Naive B cell (primary cell): ENCODE results near the gene ATG9B. TPM values are rescaled to one million over a fixed set of nuclear protein-coding genes. Genes with fewer than 3 reads are reported as not detected.

Experiments used
- ATAC-seq, 2 donors: fragments of 150-1000 bp; cut with Tn5 transposase; 2 replicates each; pipeline ENCODE4 v1.10.0; 2021; ENCODE audit warnings: low read depth in 2 of 2, mild to moderate bottlenecking in 2 of 2, moderate library complexity in 2 of 2
- DNase-seq: peaks from one replicate; pipeline ENCODE4 v3.0.0; 2022
- H3K27ac Mint-ChIP-seq, 6 donors: one replicate each; pipeline ENCODE4 v1.8.0; 2020 to 2022; ENCODE audit warnings: mild to moderate bottlenecking in 6 of 6, mixed read lengths in 6 of 6, moderate library complexity in 5 of 6, inconsistent platforms in 2 of 6
- H3K27me3 Mint-ChIP-seq, 3 donors: one replicate each; pipeline ENCODE4 v1.8.0; 2021 to 2022; ENCODE audit warnings: mixed read lengths in 3 of 3, mild to moderate bottlenecking in 1 of 3
- H3K36me3 Mint-ChIP-seq, 2 donors: one replicate each; pipeline ENCODE4 v1.8.0; 2020 to 2022; ENCODE audit warnings: mixed read lengths in 2 of 2, inconsistent platforms in 1 of 2, mild to moderate bottlenecking in 1 of 2
- H3K4me1 Mint-ChIP-seq, 3 donors: one replicate each; pipeline ENCODE4 v1.8.0; 2020 to 2022; ENCODE audit warnings: mixed read lengths in 3 of 3, inconsistent platforms in 1 of 3, mild to moderate bottlenecking in 1 of 3, moderate library complexity in 1 of 3
- H3K4me3 Mint-ChIP-seq, 8 donors: one replicate each; pipeline ENCODE4 v1.8.0; 2020 to 2022; ENCODE audit warnings: mild to moderate bottlenecking in 8 of 8, mixed read lengths in 8 of 8, moderate library complexity in 8 of 8, inconsistent platforms in 2 of 8
- H3K9me3 Mint-ChIP-seq, 7 donors: one replicate each; pipeline ENCODE4 v1.8.0; 2020 to 2022; ENCODE audit warnings: mixed read lengths in 7 of 7, mild to moderate bottlenecking in 5 of 7, inconsistent platforms in 2 of 7, moderate library complexity in 1 of 7
- polyA plus RNA-seq, 6 donors: library from polyadenylated mRNA; unstranded; fragments of 300-500 nt; fragmentation: Illumina TruSeq; gene quantifications; one replicate each; pipeline ENCODE4 v1.2.3, GENCODE V29; 2021; ENCODE audit warnings: low read depth in 6 of 6

Gene ATG9B
- polyA plus RNA-seq, 6 donors from 2014 or later = 7.6 to 14.3 (median 9.6) TPM

DNA sequence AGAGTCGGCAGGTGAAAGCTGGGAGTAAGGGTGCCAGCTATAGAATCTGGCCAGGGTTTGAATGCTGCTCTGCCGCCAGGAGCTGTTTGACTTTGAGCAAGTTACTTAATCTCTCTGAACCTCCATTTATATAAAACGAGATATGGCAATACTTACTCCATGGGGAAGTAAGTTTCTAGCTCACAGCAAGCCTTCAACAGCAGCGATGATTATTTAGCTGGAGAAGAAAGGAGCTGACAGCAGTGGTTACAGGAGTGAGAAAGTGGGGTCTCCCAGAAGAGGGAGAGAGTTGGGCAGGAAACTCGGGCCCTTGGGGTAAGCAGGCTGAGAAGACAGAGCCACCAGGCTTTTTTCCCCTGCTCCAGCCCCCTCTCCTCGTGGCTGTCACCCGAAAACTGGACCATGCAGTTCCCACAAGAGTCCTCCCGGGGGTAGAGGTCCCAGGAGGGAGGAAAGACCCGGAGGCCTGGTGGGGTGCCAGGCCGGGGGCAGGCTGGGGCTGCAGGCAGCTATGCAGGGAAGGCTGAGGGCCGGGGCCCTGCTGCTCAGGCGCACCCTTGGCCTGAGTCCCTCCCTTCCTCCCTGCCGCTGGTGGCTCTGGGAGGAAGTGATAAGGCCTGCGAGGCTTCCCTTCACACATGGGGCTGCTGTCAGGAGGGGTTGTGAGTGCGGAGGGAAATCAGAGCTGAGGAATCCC lies 30.0 kb downstream of the ATG9B start:
- H3K9me3 Mint-ChIP-seq = peaks cover 5 to 20% (median 15%) of the 10 kb centered on the region in 7 donors
- H3K4me3 Mint-ChIP-seq = no peak overlapping the region
- H3K27me3 Mint-ChIP-seq = peaks cover 29 to 58% (median 57%) of the 10 kb centered on the region in 3 donors
- no peak overlapping the region for H3K27ac Mint-ChIP-seq
- no peak for DNase-seq
- peak; percentile 58 to 59 for ATAC-seq
- peaks cover under 1 to 4% (median 3%) of the 10 kb centered on the region in 3 donors for H3K4me1 Mint-ChIP-seq
- peaks cover 12 to 25% of the 10 kb centered on the region in 2 donors for H3K36me3 Mint-ChIP-seq

DNA sequence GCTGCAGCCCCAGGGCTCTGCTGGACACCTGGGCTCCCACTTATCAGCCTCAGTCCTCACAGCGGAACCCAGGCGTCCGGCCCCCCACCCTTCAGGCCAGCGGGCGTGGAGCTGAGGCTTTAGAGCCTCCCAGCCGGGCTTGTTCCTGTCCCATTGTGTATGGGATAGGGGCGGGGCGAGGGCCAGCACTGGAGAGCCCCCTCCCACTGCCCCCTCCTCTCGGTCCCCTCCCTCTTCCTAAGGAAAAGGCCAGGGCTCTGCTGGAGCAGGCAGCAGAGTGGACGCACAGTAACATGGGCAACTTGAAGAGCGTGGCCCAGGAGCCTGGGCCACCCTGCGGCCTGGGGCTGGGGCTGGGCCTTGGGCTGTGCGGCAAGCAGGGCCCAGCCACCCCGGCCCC lies 30.8 kb downstream of the ATG9B start:
- H3K4me3 Mint-ChIP-seq = no peak overlapping the region
- DNase-seq = no peak
- no peak for ATAC-seq

GRCh38 chr7:150992833-150993302 lies 31.4 kb downstream of the ATG9B start:
- no peak for DNase-seq

More for the DNA sequence above, 30.8 kb downstream of the ATG9B start:
- H3K36me3 Mint-ChIP-seq = peaks cover 12 to 25% of the 10 kb centered on the region in 2 donors
- no peak overlapping the region for H3K27ac Mint-ChIP-seq
- peaks cover 7 to 11% (median 9%) of the 10 kb centered on the region in 3 donors for H3K4me1 Mint-ChIP-seq
- H3K27me3 Mint-ChIP-seq = peaks cover 33 to 63% (median 61%) of the 10 kb centered on the region in 3 donors
- H3K9me3 Mint-ChIP-seq = peaks cover 5 to 20% (median 15%) of the 10 kb centered on the region in 7 donors

GRCh38 chr7:150992051-150992640 lies 32.1 kb downstream of the ATG9B start:
- Mint-ChIP-seq H3K27me3 (peaks cover 35 to 63% (median 57%) of the 10 kb centered on the region in 3 donors), H3K4me3 (no peak overlapping the region), H3K9me3 (peaks cover 5 to 20% (median 15%) of the 10 kb centered on the region in 7 donors), H3K27ac (no peak overlapping the region), H3K4me1 (peaks cover 11 to 15% (median 12%) of the 10 kb centered on the region in 3 donors), H3K36me3 (peaks cover 12 to 18% of the 10 kb centered on the region in 2 donors)
- ATAC-seq (no peak), DNase-seq (no peak)

More at GRCh38 chr7:150992833-150993302, 31.4 kb downstream of the ATG9B start:
- Mint-ChIP-seq H3K4me3 (no peak overlapping the region), H3K9me3 (peaks cover 5 to 20% (median 15%) of the 10 kb centered on the region in 7 donors), H3K27me3 (peaks cover 35 to 63% (median 61%) of the 10 kb centered on the region in 3 donors), H3K36me3 (peaks cover 12 to 23% of the 10 kb centered on the region in 2 donors), H3K27ac (no peak overlapping the region), H3K4me1 (peaks cover 13 to 15% (median 15%) of the 10 kb centered on the region in 3 donors)
- ATAC-seq = peak; percentile 29 to 34

DNA sequence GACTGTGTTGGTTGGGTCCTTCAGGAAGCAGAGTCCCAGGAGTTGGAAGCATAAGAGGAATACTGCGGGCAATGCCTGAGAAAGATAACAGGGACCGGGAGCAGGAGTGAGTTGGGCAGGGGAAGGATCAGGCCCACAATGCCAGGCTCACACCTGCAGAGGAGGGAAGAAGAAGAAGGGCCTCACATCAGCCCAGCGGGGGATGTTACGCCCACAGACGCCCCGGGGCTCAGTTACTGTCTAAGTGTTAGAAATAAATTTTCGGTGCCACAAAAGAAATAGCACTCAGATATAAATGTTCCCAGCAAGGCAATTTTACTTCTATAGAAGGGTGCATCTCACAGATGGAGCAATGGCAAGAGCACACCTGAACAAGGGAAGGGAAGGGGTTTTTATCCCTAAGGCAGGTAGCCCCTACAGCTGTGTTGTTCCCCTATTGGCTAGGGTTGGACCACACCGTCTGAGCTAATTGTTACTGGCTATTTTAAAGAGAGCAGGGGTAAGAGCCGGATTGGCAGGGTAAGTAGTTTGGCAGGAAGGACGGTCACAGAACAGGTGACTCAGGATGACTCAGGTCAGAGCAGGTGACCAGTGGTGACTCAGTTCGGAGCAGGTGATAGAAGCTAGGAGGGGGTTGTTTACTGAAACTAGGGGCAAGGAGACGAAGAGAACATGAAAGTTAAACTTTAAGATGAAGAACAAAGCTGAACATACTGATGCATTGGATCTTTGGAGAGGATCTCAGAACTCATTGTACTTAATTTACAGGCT lies 33.7 kb downstream of the ATG9B start, which contains the start of gene NOS3:
Gene NOS3 (plus strand): TSS at position 602 of the 771 bp plus-strand sequence. CDS start 2,787 bp downstream, outside the sequence.
- Mint-ChIP-seq H3K9me3 (peaks cover 5 to 20% (median 15%) of the 10 kb centered on the region in 7 donors), H3K27me3 (peaks cover 42 to 68% (median 64%) of the 10 kb centered on the region in 3 donors), H3K4me3 (no peak within 1 kb of the TSS), H3K4me1 (peaks cover 12 to 23% (median 22%) of the 10 kb centered on the region in 3 donors), H3K36me3 (peaks cover 12 to 18% of the 10 kb centered on the region in 2 donors), H3K27ac (peak within 1 kb of the TSS in 1 of 6 donors; percentile 11)
- ATAC-seq (no peak), DNase-seq (no peak)

- DNase-seq (no peak), ATAC-seq (no peak)
- H3K4me1 Mint-ChIP-seq = peaks cover 12 to 23% (median 22%) of the 10 kb centered on the region in 3 donors
- H3K27ac Mint-ChIP-seq = peak overlapping the region in 2 of 6 donors; percentile 28 to 72
- H3K27me3 Mint-ChIP-seq = peaks cover 49 to 76% (median 67%) of the 10 kb centered on the region in 3 donors
- peaks cover 12 to 18% of the 10 kb centered on the region in 2 donors for H3K36me3 Mint-ChIP-seq
- no peak overlapping the region for H3K4me3 Mint-ChIP-seq
- H3K9me3 Mint-ChIP-seq = peaks cover 5 to 20% (median 15%) of the 10 kb centered on the region in 7 donors
Measured at GRCh38 chr7:150989456-150989855, 34.8 kb downstream of the ATG9B start.

DNA sequence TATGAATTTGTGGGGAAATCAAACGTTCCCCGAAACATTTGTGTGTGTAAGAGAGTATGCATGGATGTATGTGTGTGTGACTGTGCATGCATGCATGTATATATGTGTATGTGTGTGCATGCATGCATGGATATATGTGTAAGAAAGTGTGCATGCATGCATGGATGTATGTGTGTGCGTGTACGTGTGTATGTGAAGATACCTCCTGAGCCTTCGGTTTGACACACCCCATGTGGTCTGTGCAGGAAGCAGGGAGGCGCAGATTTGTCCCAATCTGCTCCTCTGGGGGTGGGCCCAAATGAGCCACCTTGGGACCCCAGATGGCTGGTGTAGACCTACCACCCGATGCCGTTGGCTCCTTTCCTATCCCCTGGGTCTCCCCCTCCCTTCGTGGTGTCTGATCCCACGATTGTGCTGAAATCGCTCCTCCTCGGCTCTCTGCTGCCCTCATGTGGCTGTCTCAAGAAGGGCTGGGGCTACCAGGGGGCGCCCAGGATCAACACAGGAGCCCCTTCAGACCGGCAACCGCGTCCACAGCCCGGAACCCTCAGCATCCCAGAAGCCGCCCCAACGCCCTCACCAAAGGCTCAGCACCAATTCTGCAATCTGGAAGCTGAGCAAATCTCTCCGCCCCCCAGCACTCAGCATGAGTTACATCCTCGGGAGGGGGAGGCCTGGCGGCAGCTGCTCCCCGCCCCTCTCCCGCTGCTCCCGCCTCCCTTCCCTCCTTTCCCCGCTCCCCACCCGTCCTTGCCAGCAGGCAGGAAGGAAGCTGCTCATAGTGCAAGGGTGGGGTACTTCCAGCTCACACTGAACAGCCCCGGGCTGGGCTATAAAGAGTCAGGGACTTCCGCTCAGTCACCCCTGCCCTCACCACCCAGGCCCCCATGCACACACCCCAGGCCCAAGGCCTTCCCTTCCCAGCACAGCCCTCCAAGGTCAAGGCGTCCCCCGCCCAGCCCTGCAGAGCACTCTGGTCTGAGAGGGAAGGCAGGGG lies 35.8 kb downstream of the ATG9B start:
- Mint-ChIP-seq H3K27ac (peak overlapping the region in 2 of 6 donors; percentile 59 to 83), H3K4me1 (peaks cover 12 to 23% (median 22%) of the 10 kb centered on the region in 3 donors), H3K27me3 (peaks cover 49 to 81% (median 69%) of the 10 kb centered on the region in 3 donors), H3K4me3 (peak overlapping the region in 1 of 8 donors; percentile 28), H3K36me3 (peaks cover 12 to 18% of the 10 kb centered on the region in 2 donors), H3K9me3 (peaks cover 5 to 20% (median 15%) of the 10 kb centered on the region in 7 donors)
- DNase-seq (peak; percentile 45), ATAC-seq (peak; percentile 63 to 66)

DNA sequence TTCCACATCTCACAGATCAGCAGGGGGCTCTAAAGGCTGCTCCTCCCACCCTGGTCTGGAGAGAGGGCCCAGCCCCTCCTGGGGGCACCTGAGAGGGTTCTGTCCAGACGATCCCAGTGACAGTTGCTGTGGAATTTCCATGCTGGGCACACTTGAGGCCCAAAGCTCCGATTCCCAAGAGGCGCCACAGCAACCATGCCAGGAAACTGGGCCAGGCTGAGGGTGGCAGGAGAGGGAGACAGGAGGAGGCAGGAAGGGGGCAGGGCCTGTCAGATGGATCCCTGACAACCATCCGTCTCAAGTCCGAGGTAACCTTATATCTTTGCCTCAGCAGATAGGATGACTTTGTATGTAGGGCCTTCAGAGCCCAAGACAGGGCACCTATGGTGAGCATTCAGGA lies 37.7 kb downstream of the ATG9B start:
- Mint-ChIP-seq H3K36me3 (peaks cover 12 to 18% of the 10 kb centered on the region in 2 donors), H3K4me1 (peaks cover 12 to 23% (median 22%) of the 10 kb centered on the region in 3 donors), H3K4me3 (no peak overlapping the region), H3K9me3 (peaks cover 5 to 20% (median 15%) of the 10 kb centered on the region in 7 donors), H3K27me3 (peaks cover 67 to 91% (median 78%) of the 10 kb centered on the region in 3 donors), H3K27ac (no peak overlapping the region)
- ATAC-seq (no peak), DNase-seq (no peak)

DNA sequence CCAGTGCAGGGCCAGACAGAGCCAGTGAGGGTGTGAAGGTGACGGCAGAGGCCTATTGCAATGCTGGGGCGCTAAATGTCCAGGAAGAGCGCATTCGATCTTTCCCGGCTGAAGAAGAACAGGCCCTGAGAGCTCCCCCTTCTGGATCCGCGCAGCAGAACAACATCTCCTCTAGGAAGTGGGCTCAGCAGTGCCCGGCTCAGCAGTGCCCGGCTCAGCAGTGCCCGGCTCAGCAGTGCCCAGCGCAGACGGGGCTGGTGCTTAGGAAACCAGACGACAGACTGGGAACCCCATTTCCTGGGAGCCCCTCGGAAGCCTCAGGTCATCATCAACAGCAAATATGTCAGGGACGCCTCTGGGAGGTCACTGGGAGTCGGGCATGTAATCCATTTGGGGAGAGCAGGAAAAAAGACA lies 38.2 kb downstream of the ATG9B start:
- DNase-seq (no peak), ATAC-seq (peak; percentile 37 to 49)
- H3K27ac Mint-ChIP-seq = peak overlapping the region in 1 of 6 donors; percentile 38
- H3K27me3 Mint-ChIP-seq = peaks cover 72 to 91% (median 78%) of the 10 kb centered on the region in 3 donors
- H3K4me1 Mint-ChIP-seq = peaks cover 12 to 23% (median 22%) of the 10 kb centered on the region in 3 donors
- no peak overlapping the region for H3K4me3 Mint-ChIP-seq
- H3K36me3 Mint-ChIP-seq = peaks cover 12 to 14% of the 10 kb centered on the region in 2 donors
- H3K9me3 Mint-ChIP-seq = peaks cover 5 to 17% (median 13%) of the 10 kb centered on the region in 7 donors

- ATAC-seq (no peak), DNase-seq (no peak)
- H3K9me3 Mint-ChIP-seq = no peaks in the 10 kb centered on the region
- peaks cover 13 to 23% (median 19%) of the 10 kb centered on the region in 3 donors for H3K4me1 Mint-ChIP-seq
- H3K27me3 Mint-ChIP-seq = peaks cover 58 to 87% (median 74%) of the 10 kb centered on the region in 3 donors
- no peak overlapping the region for H3K4me3 Mint-ChIP-seq
- no peak overlapping the region for H3K27ac Mint-ChIP-seq
- H3K36me3 Mint-ChIP-seq = no peaks in the 10 kb centered on the region
Measured at GRCh38 chr7:150983893-150984368, 40.4 kb downstream of the ATG9B start.

- Mint-ChIP-seq H3K4me1 (peaks cover 12 to 20% (median 18%) of the 10 kb centered on the region in 3 donors), H3K36me3 (no peaks in the 10 kb centered on the region), H3K9me3 (peaks cover 0 to 3% (median 0%) of the 10 kb centered on the region in 7 donors), H3K27ac (no peak overlapping the region), H3K27me3 (peaks cover 53 to 81% (median 69%) of the 10 kb centered on the region in 3 donors), H3K4me3 (peak overlapping the region in 1 of 8 donors; percentile 17)
- ATAC-seq (no peak), DNase-seq (no peak)
Measured at GRCh38 chr7:150982351-150982750, 41.9 kb downstream of the ATG9B start.
